Measurements from ENCODE around the gene HECTD4.

GRCh38 chr12:112149596-112149995 lies 232.6 kb downstream of the HECTD4 start:
- TF ChIP-seq CTCF (conservative IDR thresholded peaks at IDR 0.05; ENCODE audit: low read depth, low read length): no peak
- no peak for TF ChIP-seq EZH2 (IDR thresholded peaks at IDR 0.05; ENCODE audit: low read length, unreplicated experiment)

Data from PC-3 (cell line).